ENCODE measurements around the gene CDH4. TPM values are rescaled to one million over a fixed set of nuclear protein-coding genes. Genes with fewer than 3 reads are reported as not detected.
A peak's percentile ranks its signal among the peaks of the same experiment; 100 is the strongest.

The CDH4 gene
- polyA plus RNA-seq, 4 donors = 0.09 to 4.1 (median 0.25) TPM

DNA sequence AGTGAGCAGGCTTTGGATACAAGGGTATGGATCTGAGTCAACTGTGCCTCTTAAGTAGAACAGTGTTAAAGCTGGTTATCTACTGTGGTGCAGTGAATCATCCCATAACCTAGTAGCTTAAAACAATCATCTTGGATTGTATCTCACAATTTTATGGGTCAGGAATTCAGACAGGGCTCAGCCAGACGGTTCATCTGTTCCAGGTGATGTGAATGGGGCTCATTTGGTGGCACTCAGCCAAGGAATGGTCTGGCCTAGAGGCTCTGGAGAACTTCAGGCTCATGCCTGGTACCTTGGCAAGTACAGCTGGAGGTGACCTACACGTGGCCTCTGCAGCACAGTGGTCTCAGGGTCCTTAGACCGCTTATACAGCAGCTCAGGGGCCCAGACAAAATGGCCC, 11.2 kb upstream of the CDH4 start:
- Histone ChIP-seq H3K36me3 (ENCODE audit: control insufficient read depth in 3 of 3, insufficient read depth in 2 of 3, low read depth in 1 of 3, low read length in 3 of 3) (no peaks in the 10 kb centered on the region), H3K4me1 (ENCODE audit: control insufficient read depth in 3 of 3, insufficient read depth in 2 of 3, low read depth in 1 of 3, low read length in 2 of 3) (no peaks in the 10 kb centered on the region), H3K9me3 (ENCODE audit: control insufficient read depth in 2 of 2, insufficient read depth in 1 of 2, low read depth in 1 of 2, low read length in 1 of 2) (peaks cover 0 to 10% of the 10 kb centered on the region in 2 donors), H3K4me3 (ENCODE audit: low read depth in 1 of 3, low read length in 3 of 3) (no peak overlapping the region), H3K27ac (ENCODE audit: low read depth in 1 of 3, low read length in 2 of 3) (no peak overlapping the region), H3K27me3 (ENCODE audit: control insufficient read depth in 3 of 3, insufficient read depth in 3 of 3, low read length in 3 of 3) (no peaks in the 10 kb centered on the region)
- FAIRE-seq = no peak
- DNase-seq = no peak
- 39 to 63% (median 46%) methylated on average over 3 of the region's 3 CpGs for WGBS, 3 donors

DNA sequence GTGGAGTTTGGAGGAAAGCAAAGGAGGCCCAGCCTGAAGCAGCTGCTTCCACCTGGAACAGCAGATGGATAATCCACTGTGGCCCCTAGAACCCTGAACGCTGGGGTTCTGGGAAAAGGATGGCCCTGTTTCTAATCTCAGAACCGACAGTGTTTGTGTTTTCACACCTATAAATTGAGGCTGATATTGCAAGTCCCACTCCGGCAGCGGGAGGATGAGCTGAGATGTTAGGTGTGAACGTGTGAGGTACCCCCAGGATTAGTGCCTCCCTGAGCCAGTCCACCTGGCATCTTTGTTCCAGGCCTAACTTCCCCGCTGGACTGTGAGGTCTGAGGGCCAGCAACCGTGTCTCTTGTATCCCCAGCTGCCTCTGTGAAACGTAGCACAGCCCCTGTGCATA, 7.8 kb upstream of the CDH4 start:
- DNase-seq (no peak), FAIRE-seq (no peak)
- 59 to 61% (median 61%) methylated on average over 8 of the region's 8 CpGs for WGBS, 3 donors
- Histone ChIP-seq H3K27me3 (ENCODE audit: control insufficient read depth in 3 of 3, insufficient read depth in 3 of 3, low read length in 3 of 3) (peaks cover 0 to 4% (median 4%) of the 10 kb centered on the region in 3 donors), H3K27ac (ENCODE audit: low read depth in 1 of 3, low read length in 2 of 3) (no peak overlapping the region), H3K4me3 (ENCODE audit: low read depth in 1 of 3, low read length in 3 of 3) (no peak overlapping the region), H3K36me3 (ENCODE audit: control insufficient read depth in 3 of 3, insufficient read depth in 2 of 3, low read depth in 1 of 3, low read length in 3 of 3) (no peaks in the 10 kb centered on the region), H3K9me3 (ENCODE audit: control insufficient read depth in 2 of 2, insufficient read depth in 1 of 2, low read depth in 1 of 2, low read length in 1 of 2) (peaks cover 0 to 10% of the 10 kb centered on the region in 2 donors), H3K4me1 (ENCODE audit: control insufficient read depth in 3 of 3, insufficient read depth in 2 of 3, low read depth in 1 of 3, low read length in 2 of 3) (no peaks in the 10 kb centered on the region)

DNA sequence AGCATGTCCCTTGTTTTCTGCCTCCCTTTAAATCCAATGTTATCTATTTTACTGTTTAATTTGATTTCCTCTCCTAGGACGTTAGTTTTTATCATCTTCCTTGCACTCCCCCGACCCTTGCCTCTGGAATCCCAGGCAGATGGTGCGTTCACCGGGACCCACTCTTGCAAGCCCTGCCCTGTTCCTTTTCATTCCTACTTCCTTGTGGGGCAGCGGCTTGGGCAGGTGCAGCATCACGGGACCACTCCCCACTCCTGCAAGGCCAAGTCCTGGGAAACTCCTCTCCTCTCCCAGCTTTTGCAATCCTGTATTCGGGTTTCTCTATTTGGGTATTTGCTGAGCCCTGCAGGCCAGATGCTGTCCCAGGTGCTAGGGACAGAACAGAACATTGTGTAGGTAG, 5.8 kb upstream of the CDH4 start:
- H3K4me3 ChIP-seq (ENCODE audit: low read depth in 1 of 3, low read length in 3 of 3) = no peak overlapping the region
- 44 to 64% (median 45%) methylated on average over 7 of the region's 7 CpGs for WGBS, 3 donors
- no peaks in the 10 kb centered on the region for H3K4me1 ChIP-seq (ENCODE audit: control insufficient read depth in 3 of 3, insufficient read depth in 2 of 3, low read depth in 1 of 3, low read length in 2 of 3)
- no peak overlapping the region for H3K27ac ChIP-seq (ENCODE audit: low read depth in 1 of 3, low read length in 2 of 3)
- H3K27me3 ChIP-seq (ENCODE audit: control insufficient read depth in 3 of 3, insufficient read depth in 3 of 3, low read length in 3 of 3) = peaks cover under 1 to 15% (median 8%) of the 10 kb centered on the region in 3 donors
- no peak for DNase-seq
- H3K36me3 ChIP-seq (ENCODE audit: control insufficient read depth in 3 of 3, insufficient read depth in 2 of 3, low read depth in 1 of 3, low read length in 3 of 3) = no peaks in the 10 kb centered on the region
- no peaks in the 10 kb centered on the region for H3K9me3 ChIP-seq (ENCODE audit: control insufficient read depth in 2 of 2, insufficient read depth in 1 of 2, low read depth in 1 of 2, low read length in 1 of 2)
- FAIRE-seq = no peak

DNA sequence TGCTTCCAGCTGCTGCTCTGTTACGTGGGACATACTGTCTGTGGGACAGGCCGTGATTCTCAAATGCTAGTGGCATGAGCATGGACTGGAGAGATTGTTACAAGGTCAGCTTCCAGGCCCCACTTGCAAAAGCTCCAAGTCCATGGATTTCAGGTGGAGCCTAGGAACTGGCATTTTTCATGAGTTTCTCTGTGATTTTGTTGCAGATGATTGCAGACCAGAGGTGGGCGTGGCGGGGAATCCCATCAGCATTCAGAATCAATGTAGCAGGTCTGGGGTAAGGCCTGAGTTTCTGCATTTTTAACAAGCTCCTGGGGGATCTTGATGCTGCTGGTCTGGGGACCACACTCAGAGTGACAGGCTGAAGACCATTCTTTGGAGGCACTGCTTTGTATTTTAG, 2.4 kb upstream of the CDH4 start:
- no peak overlapping the region for H3K27ac ChIP-seq (ENCODE audit: low read depth in 1 of 3, low read length in 2 of 3)

DNA sequence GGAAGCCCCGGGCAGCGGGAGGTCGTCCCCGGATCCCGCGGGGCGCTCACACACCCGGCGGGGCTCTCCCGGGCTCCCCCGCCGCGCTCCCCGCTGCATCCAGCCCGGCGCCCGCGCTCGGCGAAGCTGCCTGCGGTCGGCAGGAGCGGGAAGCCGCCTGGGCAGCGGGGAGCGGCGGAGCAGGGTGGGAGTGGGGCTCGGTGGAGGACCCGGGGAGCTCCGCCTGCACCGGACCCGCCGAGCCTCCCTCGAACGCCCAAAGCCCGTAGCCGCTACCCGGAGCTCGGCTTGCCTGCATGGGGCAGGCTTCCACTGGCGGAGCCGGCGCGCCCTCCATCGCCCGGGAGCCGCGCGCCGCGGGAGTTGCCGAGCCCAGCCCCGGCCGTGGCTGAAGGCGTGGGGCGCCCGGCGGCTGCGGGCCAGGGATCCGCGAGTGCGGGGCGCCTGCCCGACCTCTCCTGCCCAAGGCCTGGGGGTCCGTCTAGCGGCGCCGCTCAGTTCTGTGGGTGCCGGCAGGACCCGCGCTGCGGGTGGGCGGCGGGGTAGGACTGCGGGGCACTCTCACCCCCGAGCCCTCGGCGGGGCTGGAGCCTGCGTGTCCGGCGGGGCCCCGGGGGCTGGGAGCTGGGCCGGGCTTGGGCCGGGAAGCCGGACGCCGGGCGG, 671 bp downstream of the CDH4 start:
- 2 to 6% (median 4%) methylated on average over 45 to 87 of the region's 87 CpGs for WGBS, 3 donors
- no peak for FAIRE-seq
- H3K27me3 ChIP-seq (ENCODE audit: control insufficient read depth in 3 of 3, insufficient read depth in 3 of 3, low read length in 3 of 3) = peaks cover 21 to 38% (median 28%) of the 10 kb centered on the region in 3 donors

More for the DNA sequence above, 2.4 kb upstream of the CDH4 start:
- WGBS, 3 donors = 76 to 82% (median 81%) methylated on average over 4 of the region's 4 CpGs
- Histone ChIP-seq H3K36me3 (ENCODE audit: control insufficient read depth in 3 of 3, insufficient read depth in 2 of 3, low read depth in 1 of 3, low read length in 3 of 3) (no peaks in the 10 kb centered on the region), H3K27me3 (ENCODE audit: control insufficient read depth in 3 of 3, insufficient read depth in 3 of 3, low read length in 3 of 3) (peaks cover 21 to 31% (median 29%) of the 10 kb centered on the region in 3 donors), H3K4me3 (ENCODE audit: low read depth in 1 of 3, low read length in 3 of 3) (no peak overlapping the region), H3K9me3 (ENCODE audit: control insufficient read depth in 2 of 2, insufficient read depth in 1 of 2, low read depth in 1 of 2, low read length in 1 of 2) (no peaks in the 10 kb centered on the region), H3K4me1 (ENCODE audit: control insufficient read depth in 3 of 3, insufficient read depth in 2 of 3, low read depth in 1 of 3, low read length in 2 of 3) (no peaks in the 10 kb centered on the region)
- DNase-seq (no peak), FAIRE-seq (no peak)

DNA sequence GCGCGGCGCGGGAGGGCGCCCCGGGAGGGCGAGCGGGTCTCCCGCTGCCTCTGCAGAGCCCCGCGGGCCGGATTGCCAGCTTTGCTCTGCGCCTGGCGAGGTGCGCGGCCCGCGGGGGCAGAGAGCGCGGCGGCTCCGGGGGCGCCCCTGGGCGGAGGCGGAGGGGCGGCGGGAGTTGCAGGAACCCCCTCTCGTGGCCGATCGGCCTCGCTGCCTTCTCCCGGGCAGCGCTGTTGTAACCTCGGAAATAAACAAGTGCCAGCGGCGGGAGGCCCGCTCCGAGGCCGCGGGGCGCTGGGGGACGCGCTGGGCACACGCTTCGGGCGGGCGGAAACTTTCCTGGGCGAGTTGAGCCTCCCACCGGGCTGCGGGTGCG, 1.2 kb downstream of the CDH4 start:
- Histone ChIP-seq H3K36me3 (ENCODE audit: control insufficient read depth in 3 of 3, insufficient read depth in 2 of 3, low read depth in 1 of 3, low read length in 3 of 3) (no peaks in the 10 kb centered on the region), H3K9me3 (ENCODE audit: control insufficient read depth in 2 of 2, insufficient read depth in 1 of 2, low read depth in 1 of 2, low read length in 1 of 2) (no peaks in the 10 kb centered on the region), H3K4me1 (ENCODE audit: control insufficient read depth in 3 of 3, insufficient read depth in 2 of 3, low read depth in 1 of 3, low read length in 2 of 3) (no peaks in the 10 kb centered on the region), H3K27me3 (ENCODE audit: control insufficient read depth in 3 of 3, insufficient read depth in 3 of 3, low read length in 3 of 3) (peaks cover 21 to 35% (median 28%) of the 10 kb centered on the region in 3 donors), H3K27ac (ENCODE audit: low read depth in 1 of 3, low read length in 2 of 3) (no peak overlapping the region), H3K4me3 (ENCODE audit: low read depth in 1 of 3, low read length in 3 of 3) (peak overlapping the region in 1 of 3 donors; percentile 3)
- peak in 1 of 2 donors; percentile 19 for DNase-seq
- no peak for FAIRE-seq
- 1 to 4% (median 2%) methylated on average over 42 to 51 of the region's 51 CpGs for WGBS, 3 donors

More for the DNA sequence above, 671 bp downstream of the CDH4 start:
- H3K36me3 ChIP-seq (ENCODE audit: control insufficient read depth in 3 of 3, insufficient read depth in 2 of 3, low read depth in 1 of 3, low read length in 3 of 3) = no peaks in the 10 kb centered on the region
- H3K9me3 ChIP-seq (ENCODE audit: control insufficient read depth in 2 of 2, insufficient read depth in 1 of 2, low read depth in 1 of 2, low read length in 1 of 2) = no peaks in the 10 kb centered on the region
- H3K4me3 ChIP-seq (ENCODE audit: low read depth in 1 of 3, low read length in 3 of 3) = peak overlapping the region in 1 of 3 donors; percentile 12
- DNase-seq = peak in 1 of 2 donors; percentile 15
- no peaks in the 10 kb centered on the region for H3K4me1 ChIP-seq (ENCODE audit: control insufficient read depth in 3 of 3, insufficient read depth in 2 of 3, low read depth in 1 of 3, low read length in 2 of 3)
- H3K27ac ChIP-seq (ENCODE audit: low read depth in 1 of 3, low read length in 2 of 3) = no peak overlapping the region

DNA sequence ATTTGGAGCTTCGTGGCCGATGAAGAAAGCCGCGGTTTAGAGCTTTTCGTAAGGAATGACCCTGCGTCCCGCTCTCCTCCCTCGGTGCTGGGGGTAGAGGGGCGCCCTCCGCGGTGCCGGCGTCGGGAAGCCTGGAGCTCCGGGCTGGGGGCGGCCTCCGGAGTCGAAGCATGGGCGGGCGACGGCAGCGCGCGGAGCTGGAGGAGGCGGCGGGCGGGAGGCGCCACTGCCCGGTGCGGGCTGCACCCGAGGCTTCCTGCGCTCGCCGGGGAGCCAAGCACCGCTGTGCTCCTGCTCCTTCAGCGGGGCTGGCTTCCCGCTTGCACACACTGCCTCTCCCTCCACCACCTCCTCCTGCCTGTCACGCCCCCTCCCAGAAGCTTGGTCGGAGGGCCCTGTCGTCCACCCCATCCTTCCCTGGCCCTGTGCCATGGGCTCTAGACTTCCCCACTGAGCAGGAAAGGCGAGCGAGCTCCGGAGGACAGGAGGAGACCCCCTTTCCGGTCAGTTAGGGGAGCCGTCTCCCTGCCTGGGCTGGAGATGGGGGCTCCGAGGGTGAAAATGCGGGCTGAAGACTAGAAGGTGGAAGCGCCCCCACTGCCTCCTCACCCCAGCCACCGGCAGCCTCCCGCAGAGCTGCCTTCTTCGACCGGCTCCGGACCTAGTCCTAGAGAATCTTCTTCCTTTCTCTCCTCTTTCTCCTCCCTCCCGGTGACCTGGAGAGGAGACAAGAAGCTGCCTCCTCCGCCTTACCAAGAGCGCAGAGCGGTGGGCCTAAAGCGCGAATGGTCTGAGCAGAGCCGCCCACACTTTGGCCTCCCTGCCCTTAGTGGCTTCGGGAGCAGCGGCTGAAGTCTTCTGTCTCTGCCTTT, 1.8 kb downstream of the CDH4 start:
- no peak overlapping the region for H3K4me3 ChIP-seq (ENCODE audit: low read depth in 1 of 3, low read length in 3 of 3)
- FAIRE-seq = no peak
- no peak for DNase-seq

DNA sequence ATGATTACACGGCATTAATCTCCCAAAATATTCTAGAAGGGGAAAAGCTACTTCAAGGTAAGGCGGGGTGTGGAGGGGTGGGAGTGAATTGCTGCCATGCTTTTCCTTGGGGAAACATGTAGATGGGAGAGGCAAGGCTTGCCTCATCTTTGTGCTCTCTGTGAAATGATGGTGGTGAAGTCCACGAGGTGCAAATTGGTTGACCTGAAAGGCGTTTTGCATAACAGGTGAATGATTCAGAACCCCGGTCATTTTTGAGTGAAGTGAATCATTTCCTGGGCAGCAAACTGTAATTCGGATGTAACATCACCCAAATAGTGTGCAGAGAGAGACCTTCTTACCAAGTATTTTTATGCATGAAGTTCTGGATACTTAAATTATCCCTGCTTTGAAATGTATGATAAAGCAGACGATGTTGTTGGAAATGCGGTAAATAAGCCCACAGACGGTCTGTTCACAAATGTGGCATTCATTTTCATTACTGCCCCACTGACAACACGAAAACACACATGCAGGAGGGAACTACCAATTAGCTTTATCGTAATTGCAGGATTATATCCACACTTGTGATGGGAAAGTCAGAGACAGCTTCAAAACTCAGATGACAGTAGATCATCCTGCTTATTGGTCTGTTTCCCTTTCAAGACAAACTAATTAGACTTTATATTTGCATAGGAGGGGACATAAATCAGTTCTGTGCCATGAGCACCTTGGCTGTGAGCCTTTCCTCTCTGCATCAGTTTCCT, 3.0 kb downstream of the CDH4 start:
- H3K4me1 ChIP-seq (ENCODE audit: control insufficient read depth in 3 of 3, insufficient read depth in 2 of 3, low read depth in 1 of 3, low read length in 2 of 3) = no peaks in the 10 kb centered on the region
- no peaks in the 10 kb centered on the region for H3K36me3 ChIP-seq (ENCODE audit: control insufficient read depth in 3 of 3, insufficient read depth in 2 of 3, low read depth in 1 of 3, low read length in 3 of 3)
- H3K9me3 ChIP-seq (ENCODE audit: control insufficient read depth in 2 of 2, insufficient read depth in 1 of 2, low read depth in 1 of 2, low read length in 1 of 2) = peaks cover 0 to 2% of the 10 kb centered on the region in 2 donors
- peaks cover 21 to 35% (median 28%) of the 10 kb centered on the region in 3 donors for H3K27me3 ChIP-seq (ENCODE audit: control insufficient read depth in 3 of 3, insufficient read depth in 3 of 3, low read length in 3 of 3)
- DNase-seq (no peak), FAIRE-seq (no peak)
- H3K27ac ChIP-seq (ENCODE audit: low read depth in 1 of 3, low read length in 2 of 3) = no peak overlapping the region
- 72 to 83% (median 75%) methylated on average over 11 of the region's 11 CpGs for whole genome bisulfite sequencing, 3 donors
- H3K4me3 ChIP-seq (ENCODE audit: low read depth in 1 of 3, low read length in 3 of 3) = no peak overlapping the region

More for the DNA sequence above, 1.8 kb downstream of the CDH4 start:
- no peaks in the 10 kb centered on the region for H3K9me3 ChIP-seq (ENCODE audit: control insufficient read depth in 2 of 2, insufficient read depth in 1 of 2, low read depth in 1 of 2, low read length in 1 of 2)
- no peaks in the 10 kb centered on the region for H3K4me1 ChIP-seq (ENCODE audit: control insufficient read depth in 3 of 3, insufficient read depth in 2 of 3, low read depth in 1 of 3, low read length in 2 of 3)
- H3K27me3 ChIP-seq (ENCODE audit: control insufficient read depth in 3 of 3, insufficient read depth in 3 of 3, low read length in 3 of 3) = peaks cover 21 to 35% (median 28%) of the 10 kb centered on the region in 3 donors
- 7 to 13% (median 12%) methylated on average over 50 to 62 of the region's 62 CpGs for WGBS, 3 donors
- no peaks in the 10 kb centered on the region for H3K36me3 ChIP-seq (ENCODE audit: control insufficient read depth in 3 of 3, insufficient read depth in 2 of 3, low read depth in 1 of 3, low read length in 3 of 3)
- H3K27ac ChIP-seq (ENCODE audit: low read depth in 1 of 3, low read length in 2 of 3) = no peak overlapping the region
